ENCODE measurements around the gene KCNIP3. TPM values are rescaled to one million over a fixed set of nuclear protein-coding genes. Genes with fewer than 3 reads are reported as not detected.

Gene KCNIP3
- 5.1 and 7.2 TPM in 2 replicates for total RNA-seq

- H3K27me3 ChIP-seq (ENCODE audit: control insufficient read depth, insufficient read depth, low read length), result peaks cover 20% of the 10 kb centered on the region
- peak within 1 kb of the TSS; percentile 5 for H3K4me3 ChIP-seq (ENCODE audit: low read depth, low read length)
- no peaks in the 10 kb centered on the region for H3K36me3 ChIP-seq (ENCODE audit: control insufficient read depth, insufficient read depth, low read length)
- no peak for TF ChIP-seq CTCF (IDR thresholded peaks at IDR 0.05; ENCODE audit: insufficient read depth, low read length, poor library complexity, severe bottlenecking)
- DNase-seq (ENCODE audit: low read depth), result no peak
Observed at GRCh38 chr2:95296880-95297487, at the start of gene KCNIP3. Gene KCNIP3, plus strand, starts transcription at chr2:95297347. Its CDS starts 92 bp downstream, at chr2:95297439.

GRCh38 chr2:95258271-95258670, 38.9 kb upstream of the KCNIP3 start:
- Histone ChIP-seq H3K4me3 (ENCODE audit: low read depth, low read length) (no peak overlapping the region), H3K27me3 (ENCODE audit: control insufficient read depth, insufficient read depth, low read length) (no peaks in the 10 kb centered on the region), H3K36me3 (ENCODE audit: control insufficient read depth, insufficient read depth, low read length) (no peaks in the 10 kb centered on the region)
- no peak for TF ChIP-seq CTCF (IDR thresholded peaks at IDR 0.05; ENCODE audit: insufficient read depth, low read length, poor library complexity, severe bottlenecking)
- no peak for DNase-seq (ENCODE audit: low read depth)

- Histone ChIP-seq H3K4me3 (ENCODE audit: low read depth, low read length) (no peak overlapping the region), H3K36me3 (ENCODE audit: control insufficient read depth, insufficient read depth, low read length) (no peaks in the 10 kb centered on the region), H3K27me3 (ENCODE audit: control insufficient read depth, insufficient read depth, low read length) (no peaks in the 10 kb centered on the region)
- no peak for DNase-seq (ENCODE audit: low read depth)
- TF ChIP-seq CTCF (IDR thresholded peaks at IDR 0.05; ENCODE audit: insufficient read depth, low read length, poor library complexity, severe bottlenecking), result no peak
Observed at GRCh38 chr2:95260028-95261023, 36.8 kb upstream of the KCNIP3 start.

- no peak for TF ChIP-seq CTCF (IDR thresholded peaks at IDR 0.05; ENCODE audit: insufficient read depth, low read length, poor library complexity, severe bottlenecking)
- H3K4me3 ChIP-seq (ENCODE audit: low read depth, low read length), result no peak overlapping the region
- DNase-seq (ENCODE audit: low read depth), result no peak
- no peaks in the 10 kb centered on the region for H3K36me3 ChIP-seq (ENCODE audit: control insufficient read depth, insufficient read depth, low read length)
- peaks cover 2% of the 10 kb centered on the region for H3K27me3 ChIP-seq (ENCODE audit: control insufficient read depth, insufficient read depth, low read length)
Observed at GRCh38 chr2:95261602-95262001, 35.5 kb upstream of the KCNIP3 start.

- DNase-seq (ENCODE audit: low read depth), result no peak
- no peak for TF ChIP-seq CTCF (IDR thresholded peaks at IDR 0.05; ENCODE audit: insufficient read depth, low read length, poor library complexity, severe bottlenecking)
Observed at GRCh38 chr2:95262896-95263542, 34.1 kb upstream of the KCNIP3 start.

More at GRCh38 chr2:95262896-95263542, 34.1 kb upstream of the KCNIP3 start:
- no peak overlapping the region for H3K4me3 ChIP-seq (ENCODE audit: low read depth, low read length)
- H3K36me3 ChIP-seq (ENCODE audit: control insufficient read depth, insufficient read depth, low read length), result no peaks in the 10 kb centered on the region
- H3K27me3 ChIP-seq (ENCODE audit: control insufficient read depth, insufficient read depth, low read length), result peaks cover 3% of the 10 kb centered on the region

All from kidney epithelial cell (primary cell).